Ectodermal cell (in vitro differentiated cells): Measurements from ENCODE around the gene SAT1. TPM values are rescaled to one million over a fixed set of nuclear protein-coding genes. Genes with fewer than 3 reads are reported as not detected.
"Not testable (repeated sequence)": the region's sequence is repeated elsewhere in the genome, so short reads cannot be mapped to it uniquely, and the experiment has no call there.

ENCODE experiments used
- H3K27ac ChIP-seq: 2 replicates; pipeline ENCODE4 v1.7.0; 2013; ENCODE audit warnings: mild to moderate bottlenecking, low read depth, low read length; ENCODE audit not compliant: insufficient read depth, poor library complexity, severe bottlenecking
- H3K27me3 ChIP-seq: 2 replicates; pipeline ENCODE4 v1.7.0; 2013; ENCODE audit warnings: mild to moderate bottlenecking, low read length; ENCODE audit not compliant: insufficient read depth, control insufficient read depth, poor library complexity, severe bottlenecking
- H3K36me3 ChIP-seq: one replicate; pipeline ENCODE4 v1.7.0; 2013; ENCODE audit warnings: low read length; ENCODE audit not compliant: control insufficient read depth, insufficient read depth
- H3K4me1 ChIP-seq: one replicate; pipeline ENCODE4 v1.7.0; 2013; ENCODE audit warnings: low read length; ENCODE audit not compliant: control insufficient read depth, insufficient read depth
- H3K4me3 ChIP-seq: 2 replicates; pipeline ENCODE4 v1.7.0; 2013; ENCODE audit warnings: low read depth, low read length, control low read depth; ENCODE audit not compliant: insufficient read depth
- H3K9me3 ChIP-seq: 2 replicates; pipeline ENCODE4 v1.7.0; 2013; ENCODE audit warnings: mild to moderate bottlenecking, low read length, moderate library complexity; ENCODE audit not compliant: control insufficient read depth
- WGBS, 2 experiments: methylation state at CpG; one replicate each; pipeline ENCODE4 v1.1.7; 2013; ENCODE audit warnings: missing lambda C conversion rate in 2 of 2; 5-methylcytosine and 5-hydroxymethylcytosine counted together
- polyA plus RNA-seq, 4 experiments: library from polyadenylated mRNA; stranded (reverse); fragments of 50-300 nt; gene quantifications; one replicate each; pipeline ENCODE4 v1.2.3, GENCODE V29; 2013

SAT1 gene
- 37.6 TPM for polyA plus RNA-seq (2013, experiment 1 of 4)
- 34.3 TPM for polyA plus RNA-seq (2013, experiment 2 of 4)
- 41.2 TPM for polyA plus RNA-seq (2013, experiment 3 of 4)
- 42.6 TPM for polyA plus RNA-seq (2013, experiment 4 of 4)

DNA sequence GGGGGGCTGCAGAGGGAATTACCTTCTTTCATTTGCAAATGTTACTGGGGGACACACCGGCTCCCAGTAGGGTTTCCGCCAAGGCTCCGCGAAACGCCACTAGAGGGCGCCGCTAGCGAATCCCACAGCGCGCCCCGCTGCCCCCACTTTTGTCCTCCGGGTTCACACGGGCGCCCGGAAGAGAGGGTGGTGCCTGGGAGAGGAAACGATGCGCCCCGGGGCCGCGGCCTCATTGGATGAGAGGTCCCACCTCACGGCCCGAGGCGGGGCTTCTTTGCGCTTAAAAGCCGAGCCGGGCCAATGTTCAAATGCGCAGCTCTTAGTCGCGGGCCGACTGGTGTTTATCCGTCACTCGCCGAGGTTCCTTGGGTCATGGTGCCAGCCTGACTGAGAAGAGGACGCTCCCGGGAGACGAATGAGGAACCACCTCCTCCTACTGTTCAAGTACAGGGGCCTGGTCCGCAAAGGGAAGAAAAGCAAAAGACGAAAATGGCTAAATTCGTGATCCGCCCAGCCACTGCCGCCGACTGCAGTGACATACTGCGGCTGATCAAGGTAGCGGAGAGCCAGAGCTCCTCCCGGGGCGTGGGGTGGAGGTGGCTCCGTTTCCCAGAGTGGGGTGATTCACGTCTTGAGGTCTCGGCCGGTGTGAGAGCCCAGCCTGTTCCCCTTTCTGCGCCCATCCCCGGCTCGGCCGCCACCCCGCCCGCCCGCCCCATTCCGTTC is at the start of gene SAT1:
Gene SAT1 (plus strand): TSS at position 311 of the 726 bp plus-strand sequence. CDS start 179 bp downstream, at position 490.
- no peaks in the 10 kb centered on the region for H3K9me3 ChIP-seq
- H3K4me3 ChIP-seq = peak within 1 kb of the TSS; percentile 63
- H3K36me3 ChIP-seq = no peaks in the 10 kb centered on the region
- H3K4me1 ChIP-seq = no peaks in the 10 kb centered on the region
- H3K27ac ChIP-seq = no peak within 1 kb of the TSS
- H3K27me3 ChIP-seq = no peaks in the 10 kb centered on the region
- 0 to 1% methylated on average over 51 to 54 of the region's 58 CpGs for WGBS, 2 experiments

DNA sequence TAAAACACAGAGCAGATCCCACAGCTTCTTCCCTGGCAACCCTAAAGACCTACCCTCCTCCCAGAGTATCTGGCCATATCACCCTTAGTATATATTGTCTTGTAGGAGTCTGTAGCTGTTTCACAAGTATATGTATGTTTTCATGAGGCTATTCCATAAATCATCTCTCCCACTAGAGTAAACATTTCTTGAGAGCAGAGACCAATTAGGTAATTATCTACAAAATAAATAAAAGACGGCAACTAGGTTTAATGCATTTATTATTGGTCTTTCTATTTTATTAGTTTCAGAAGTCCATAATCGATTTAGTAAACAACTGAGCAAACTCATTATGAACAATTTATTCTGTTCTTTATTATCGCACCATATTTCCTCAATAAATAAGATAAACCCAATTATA is 46.9 kb upstream of the SAT1 start:
- H3K36me3 ChIP-seq = no peaks in the 10 kb centered on the region
- H3K27me3 ChIP-seq = no peaks in the 10 kb centered on the region
- no peaks in the 10 kb centered on the region for H3K4me1 ChIP-seq
- H3K27ac ChIP-seq = no peak overlapping the region
- H3K4me3 ChIP-seq = no peak overlapping the region
- 50% methylated on average over 2 of the region's 3 CpGs; no CpG with 5 or more reads in 1 of the 2 experiments for WGBS, 2 experiments
- H3K9me3 ChIP-seq = no peaks in the 10 kb centered on the region

DNA sequence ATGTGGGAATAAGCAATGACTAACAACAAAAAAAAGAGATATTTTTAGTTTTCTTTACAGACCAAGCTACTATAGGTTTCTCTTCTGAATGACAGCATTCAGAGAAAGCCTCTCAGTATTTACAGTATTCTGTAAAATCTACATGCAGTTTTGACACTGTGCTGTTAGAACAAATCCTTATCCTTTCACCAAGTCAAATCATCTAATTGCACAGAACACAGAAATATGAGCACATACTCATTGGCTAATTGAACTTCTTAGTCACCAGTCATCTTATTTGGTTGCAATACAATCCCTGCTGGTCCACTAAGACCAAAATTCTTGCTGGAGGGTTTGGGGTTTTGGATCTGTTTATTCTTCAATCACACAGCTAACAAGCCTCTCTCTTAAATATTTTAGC is 45.6 kb upstream of the SAT1 start:
- Histone ChIP-seq H3K27me3 (no peaks in the 10 kb centered on the region), H3K4me3 (no peak overlapping the region), H3K4me1 (no peaks in the 10 kb centered on the region), H3K9me3 (no peaks in the 10 kb centered on the region), H3K27ac (no peak overlapping the region), H3K36me3 (no peaks in the 10 kb centered on the region)

DNA sequence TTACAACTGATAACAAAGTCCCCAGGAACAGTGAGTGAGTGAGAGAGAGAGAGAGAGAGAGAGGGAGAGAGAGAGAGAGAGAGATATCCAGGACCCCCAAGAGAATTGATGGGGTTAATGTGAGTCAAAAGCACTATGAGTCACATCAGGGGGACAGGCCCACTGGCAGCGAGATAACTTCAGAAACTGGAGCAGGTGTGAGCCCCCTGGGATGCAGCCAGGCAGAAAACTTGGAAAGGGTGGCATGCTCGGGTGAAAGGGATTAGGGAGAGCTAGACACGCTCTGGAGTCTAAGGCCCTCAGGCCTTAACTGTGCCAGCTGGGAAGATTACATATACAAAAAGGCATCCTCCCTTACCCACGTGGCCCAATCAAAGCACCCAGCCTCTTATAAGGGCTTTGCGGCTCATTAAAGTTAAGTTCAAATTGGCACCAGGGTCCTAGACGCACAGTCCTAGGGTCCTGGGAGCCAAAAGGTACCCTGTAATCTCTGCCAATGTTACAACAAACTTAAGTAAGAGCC is 40.7 kb upstream of the SAT1 start:
- H3K4me3 ChIP-seq = peak overlapping the region; percentile 55
- no peaks in the 10 kb centered on the region for H3K36me3 ChIP-seq
- H3K27me3 ChIP-seq = no peaks in the 10 kb centered on the region
- WGBS, 2 experiments = 0 to 12% methylated on average over 5 to 6 of the region's 6 CpGs
- H3K9me3 ChIP-seq = no peaks in the 10 kb centered on the region
- no peaks in the 10 kb centered on the region for H3K4me1 ChIP-seq
- no peak overlapping the region for H3K27ac ChIP-seq

DNA sequence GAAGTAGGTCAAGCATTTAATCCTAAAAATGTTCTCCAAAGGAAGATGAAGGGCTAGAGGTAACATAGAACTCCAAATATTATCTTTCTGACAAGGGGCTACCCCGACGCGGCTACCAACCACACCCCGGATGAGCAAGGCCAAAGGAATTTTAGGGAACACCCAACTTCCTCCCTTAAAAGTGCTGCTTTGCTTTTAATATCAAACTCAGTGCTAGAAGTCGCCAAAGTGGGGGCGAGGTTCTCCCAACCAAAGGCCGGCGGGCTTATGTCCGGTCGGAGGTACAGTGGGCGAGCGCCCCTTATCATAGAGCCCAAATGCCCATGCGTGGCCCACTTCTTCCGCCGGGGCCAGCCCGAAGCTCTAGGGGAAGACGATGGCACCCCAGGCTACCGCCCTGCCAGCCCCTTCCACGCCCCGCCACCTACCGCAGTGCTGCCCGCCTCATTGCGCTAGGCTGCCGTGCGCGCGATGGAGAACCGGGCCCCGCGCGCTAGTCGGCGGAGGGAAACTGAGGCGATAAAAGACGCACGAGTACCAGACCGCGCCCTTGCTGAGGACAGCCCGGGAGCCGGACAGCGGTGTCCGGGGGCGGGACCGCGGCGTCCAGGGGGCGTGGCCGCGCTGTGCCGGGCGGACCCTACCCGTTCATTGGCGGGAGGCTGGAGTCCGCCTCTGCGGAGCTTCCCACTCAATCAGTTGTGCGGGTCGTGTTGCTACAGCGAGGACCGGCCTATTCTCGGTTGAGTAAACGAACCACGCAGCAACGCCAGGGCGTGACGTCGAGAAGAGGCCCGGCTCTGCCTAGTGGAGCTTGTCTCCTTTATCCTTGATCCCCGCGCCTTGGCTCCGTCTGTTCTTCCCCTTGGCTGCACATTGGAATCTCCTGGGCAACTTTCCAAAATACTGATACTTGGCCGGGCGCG is 40.0 kb upstream of the SAT1 start, which contains the start of gene ACOT9:
Gene ACOT9 (minus strand): TSS at position 580 of the 926 bp plus-strand sequence. CDS start 132 bp downstream, at position 448.
- Histone ChIP-seq H3K4me3 (peak within 1 kb of the TSS; percentile 55), H3K27me3 (no peaks in the 10 kb centered on the region), H3K27ac (no peak within 1 kb of the TSS), H3K4me1 (no peaks in the 10 kb centered on the region), H3K36me3 (no peaks in the 10 kb centered on the region), H3K9me3 (no peaks in the 10 kb centered on the region)
- 2% methylated on average over 73 of the region's 73 CpGs for WGBS, 2 experiments

DNA sequence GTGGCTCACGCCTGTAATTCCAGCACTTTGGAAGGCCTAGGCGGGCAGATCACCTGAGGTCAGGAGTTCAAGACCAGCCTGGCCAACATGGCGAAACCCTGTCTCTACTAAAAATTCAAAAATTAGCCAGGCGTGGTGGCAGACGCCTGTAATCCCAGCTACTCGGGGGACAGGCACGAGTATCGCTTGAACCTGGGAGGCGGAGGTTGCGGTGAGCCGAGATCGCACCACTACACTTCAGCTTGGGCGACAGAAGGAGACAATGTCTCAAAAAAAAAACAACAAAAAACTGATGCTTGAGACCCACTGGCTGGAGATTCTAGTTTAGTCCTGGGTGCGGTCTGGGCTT is 39.4 kb upstream of the SAT1 start:
- H3K4me3 ChIP-seq, H3K4me1 ChIP-seq, H3K27me3 ChIP-seq, H3K36me3 ChIP-seq, H3K27ac ChIP-seq, H3K9me3 ChIP-seq: not testable (repeated sequence)
- 77 to 83% methylated on average over 14 of the region's 14 CpGs for WGBS, 2 experiments

DNA sequence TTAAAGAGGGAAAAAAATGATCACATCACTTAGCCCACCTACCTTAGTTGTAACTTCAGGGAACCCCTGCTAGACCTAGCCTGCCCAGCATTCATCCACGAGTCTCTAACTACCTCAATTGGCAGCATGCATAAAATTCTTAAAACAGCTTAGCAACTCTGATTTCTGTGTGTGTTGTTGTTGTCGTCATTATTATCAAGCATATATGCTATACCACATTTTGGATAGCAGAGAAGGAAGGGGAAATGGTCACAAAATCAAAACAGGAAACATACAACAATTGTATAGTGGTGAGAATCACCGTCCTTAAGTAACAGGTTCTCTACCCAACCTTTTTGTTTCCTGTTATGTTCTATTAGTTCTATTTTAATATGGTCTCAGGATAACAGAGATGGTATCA is 37.2 kb upstream of the SAT1 start:
- no peak overlapping the region for H3K27ac ChIP-seq
- H3K4me1 ChIP-seq = no peaks in the 10 kb centered on the region
- no peak overlapping the region for H3K4me3 ChIP-seq
- no peaks in the 10 kb centered on the region for H3K27me3 ChIP-seq
- no peaks in the 10 kb centered on the region for H3K9me3 ChIP-seq
- no peaks in the 10 kb centered on the region for H3K36me3 ChIP-seq
- 89 to 100% methylated on average over 1 to 2 of the region's 3 CpGs for WGBS, 2 experiments

DNA sequence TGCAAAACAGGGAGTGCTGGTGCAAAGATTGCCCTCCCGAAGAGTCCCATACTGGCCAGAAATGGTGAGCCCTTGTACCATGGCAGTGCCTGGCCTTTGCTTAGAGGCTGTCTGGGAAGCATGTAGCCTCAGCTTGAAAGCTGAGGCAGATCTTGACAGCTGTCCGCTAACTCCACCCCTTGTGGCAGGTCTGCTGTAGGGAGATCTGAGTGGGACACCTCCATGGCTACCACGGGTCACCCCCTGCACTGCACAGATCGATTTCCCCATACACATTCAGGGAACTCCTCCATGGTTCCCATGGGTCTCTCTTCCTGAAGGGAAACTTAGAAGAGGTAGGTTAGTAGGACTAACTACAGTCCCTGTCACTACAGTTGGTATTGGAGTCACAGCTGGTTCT is 33.8 kb upstream of the SAT1 start:
- Histone ChIP-seq H3K4me1 (no peaks in the 10 kb centered on the region), H3K36me3 (no peaks in the 10 kb centered on the region), H3K27ac (no peak overlapping the region), H3K27me3 (no peaks in the 10 kb centered on the region), H3K9me3 (no peaks in the 10 kb centered on the region), H3K4me3 (no peak overlapping the region)
- WGBS, 2 experiments = 89 to 94% methylated on average over 4 of the region's 4 CpGs

DNA sequence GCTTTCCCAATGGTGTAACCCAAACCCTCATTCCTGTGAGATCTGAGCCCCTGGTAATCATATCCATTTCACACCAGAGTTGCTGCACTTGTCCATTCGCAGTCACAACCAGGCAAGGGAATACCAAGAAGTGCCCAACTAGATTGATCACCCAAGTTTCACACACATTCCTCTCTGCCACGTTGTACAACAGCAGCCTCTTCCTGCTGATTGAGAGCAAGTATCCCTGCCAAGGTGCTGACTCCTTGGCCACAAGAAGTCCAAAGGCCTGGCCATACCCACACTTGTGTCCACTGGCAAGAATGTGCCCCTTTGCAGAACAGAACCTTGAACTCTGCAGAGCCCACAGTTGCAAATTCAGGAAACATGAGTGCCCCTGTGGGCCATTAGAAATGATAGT is 33.4 kb upstream of the SAT1 start:
- H3K4me3 ChIP-seq = no peak overlapping the region
- H3K27ac ChIP-seq = no peak overlapping the region
- no peaks in the 10 kb centered on the region for H3K27me3 ChIP-seq
- no peaks in the 10 kb centered on the region for H3K4me1 ChIP-seq
- WGBS, 2 experiments = 91 to 93% methylated on average over 2 of the region's 2 CpGs
- H3K36me3 ChIP-seq = no peaks in the 10 kb centered on the region
- no peaks in the 10 kb centered on the region for H3K9me3 ChIP-seq
